Duodenal mucosa (tissue), 2 donors: Measurements from ENCODE around the gene ODC1.

ENCODE experiments used
- H3K27ac ChIP-seq: one replicate; pipeline ENCODE4 v1.7.0; 2013; ENCODE audit warnings: low read depth, low read length
- H3K27me3 ChIP-seq, 2 donors: one replicate each; pipeline ENCODE4 v1.7.0; 2013; ENCODE audit warnings: low read length in 2 of 2, control low read depth in 1 of 2; ENCODE audit not compliant: insufficient read depth in 2 of 2, control insufficient read depth in 1 of 2
- H3K36me3 ChIP-seq, 2 donors: one replicate each; pipeline ENCODE4 v1.7.0; 2013; ENCODE audit warnings: low read length in 2 of 2, control low read depth in 1 of 2; ENCODE audit not compliant: insufficient read depth in 2 of 2, control insufficient read depth in 1 of 2
- H3K4me1 ChIP-seq, 2 donors: one replicate each; pipeline ENCODE4 v1.7.0; 2013; ENCODE audit warnings: low read length in 2 of 2, control low read depth in 1 of 2; ENCODE audit not compliant: insufficient read depth in 2 of 2, control insufficient read depth in 1 of 2
- H3K4me3 ChIP-seq, 2 donors: one replicate each; pipeline ENCODE4 v1.7.0; 2013; ENCODE audit warnings: low read length in 2 of 2, low read depth in 1 of 2
- H3K9ac ChIP-seq, 2 donors: one replicate each; pipeline ENCODE4 v1.7.0; 2013; ENCODE audit warnings: low read length in 2 of 2, low read depth in 1 of 2
- H3K9me3 ChIP-seq, 2 donors: one replicate each; pipeline ENCODE4 v1.7.0; 2013; ENCODE audit warnings: low read length in 2 of 2, control low read depth in 1 of 2; ENCODE audit not compliant: control insufficient read depth in 1 of 2

Gene ODC1

GRCh38 chr2:10396464-10396863, 51.7 kb downstream of the ODC1 start:
- H3K36me3 ChIP-seq = peaks cover 4 to 11% of the 10 kb centered on the region in 2 donors
- no peaks in the 10 kb centered on the region for H3K9me3 ChIP-seq
- H3K27me3 ChIP-seq = no peaks in the 10 kb centered on the region
- no peak overlapping the region for H3K27ac ChIP-seq
- H3K4me3 ChIP-seq = no peak overlapping the region
- peaks cover 36 to 45% of the 10 kb centered on the region in 2 donors for H3K4me1 ChIP-seq
- H3K9ac ChIP-seq = no peak overlapping the region

DNA sequence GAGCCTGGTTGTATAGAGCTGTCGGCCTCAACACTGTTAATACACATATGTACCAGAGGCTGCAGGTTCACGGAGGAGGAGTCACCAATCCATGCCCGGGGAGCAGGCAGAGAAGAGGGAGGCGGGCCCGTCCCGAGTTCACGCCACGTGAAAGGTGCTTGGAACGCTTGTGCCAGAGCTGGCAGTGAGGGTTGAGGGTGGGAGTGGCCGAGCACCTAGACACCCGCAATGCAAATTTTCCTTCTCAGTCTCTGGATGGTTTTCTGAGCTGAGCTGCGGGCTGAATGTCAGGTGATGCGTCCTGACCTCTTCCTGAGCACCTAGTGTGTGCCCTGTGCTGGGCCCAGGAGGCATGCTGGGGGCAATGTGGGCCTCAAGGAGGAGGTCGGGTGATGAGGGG, 52.2 kb downstream of the ODC1 start:
- Histone ChIP-seq H3K4me1 (peaks cover 32 to 39% of the 10 kb centered on the region in 2 donors), H3K9me3 (no peaks in the 10 kb centered on the region), H3K36me3 (peaks cover 4 to 11% of the 10 kb centered on the region in 2 donors), H3K27ac (no peak overlapping the region), H3K27me3 (no peaks in the 10 kb centered on the region), H3K9ac (no peak overlapping the region), H3K4me3 (no peak overlapping the region)

DNA sequence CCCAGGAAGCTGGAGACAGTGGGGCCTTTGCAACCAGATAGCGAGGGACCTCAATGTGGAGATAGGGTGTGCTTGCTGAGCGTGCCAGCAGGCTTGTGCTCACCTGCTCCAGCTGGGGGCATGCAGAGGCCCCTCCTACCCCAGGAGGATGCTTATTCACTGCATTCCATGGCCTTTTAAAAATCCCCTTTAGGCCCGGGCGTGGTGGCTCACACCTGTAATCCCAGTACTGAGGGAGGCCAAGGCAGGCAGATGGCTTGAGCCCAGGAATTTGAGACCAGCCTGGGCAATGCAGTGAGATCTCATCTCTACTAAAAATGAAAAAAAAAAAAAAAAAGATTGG, 54.5 kb downstream of the ODC1 start:
- peaks cover 33 to 34% of the 10 kb centered on the region in 2 donors for H3K4me1 ChIP-seq
- H3K4me3 ChIP-seq = peak overlapping the region in 1 of 2 donors; percentile 6
- H3K27ac ChIP-seq = peak overlapping the region; percentile 78

DNA sequence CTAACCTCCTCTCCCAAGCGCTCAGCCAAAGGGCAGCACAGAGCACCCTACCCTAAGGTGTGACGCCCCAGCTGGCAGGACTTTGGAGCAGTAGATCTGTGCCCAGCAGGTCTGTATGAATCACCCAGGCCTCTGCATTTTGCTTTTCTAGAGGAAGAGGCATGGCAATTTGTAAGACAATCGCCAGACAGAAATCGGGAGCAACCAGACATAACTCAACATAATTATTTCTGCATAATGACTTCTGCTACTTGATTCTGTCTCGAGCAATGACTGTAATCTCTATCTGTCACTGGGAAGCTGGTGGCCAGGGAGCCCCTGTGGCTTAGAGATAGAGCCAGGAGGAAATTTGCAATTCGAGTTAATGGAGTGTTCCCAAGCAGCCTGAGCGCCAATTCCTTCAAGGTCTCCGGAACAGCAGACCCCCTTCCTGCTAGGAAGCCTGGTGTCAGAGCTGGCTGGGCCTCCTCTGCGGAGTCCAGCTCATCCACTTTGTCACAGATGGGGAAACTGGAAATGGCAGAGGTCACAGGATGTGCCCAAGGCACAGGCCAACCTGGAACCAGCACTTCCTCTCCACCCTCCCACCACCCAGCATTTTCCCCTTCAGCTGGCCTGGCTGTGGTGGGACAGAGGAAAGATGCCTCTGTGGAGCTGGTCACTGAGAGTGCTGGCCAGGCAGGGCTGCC, 55.0 kb downstream of the ODC1 start:
- no peaks in the 10 kb centered on the region for H3K36me3 ChIP-seq
- peak overlapping the region; percentile 78 for H3K27ac ChIP-seq
- no peaks in the 10 kb centered on the region for H3K9me3 ChIP-seq
- peaks cover 30% of the 10 kb centered on the region in 2 donors for H3K4me1 ChIP-seq
- peak overlapping the region; percentile 16 to 42 for H3K9ac ChIP-seq
- H3K4me3 ChIP-seq = peak overlapping the region in 1 of 2 donors; percentile 6
- no peaks in the 10 kb centered on the region for H3K27me3 ChIP-seq

More for the DNA sequence above, 54.5 kb downstream of the ODC1 start:
- H3K9me3 ChIP-seq = no peaks in the 10 kb centered on the region
- peak overlapping the region in 1 of 2 donors; percentile 42 for H3K9ac ChIP-seq
- no peaks in the 10 kb centered on the region for H3K36me3 ChIP-seq
- H3K27me3 ChIP-seq = no peaks in the 10 kb centered on the region

DNA sequence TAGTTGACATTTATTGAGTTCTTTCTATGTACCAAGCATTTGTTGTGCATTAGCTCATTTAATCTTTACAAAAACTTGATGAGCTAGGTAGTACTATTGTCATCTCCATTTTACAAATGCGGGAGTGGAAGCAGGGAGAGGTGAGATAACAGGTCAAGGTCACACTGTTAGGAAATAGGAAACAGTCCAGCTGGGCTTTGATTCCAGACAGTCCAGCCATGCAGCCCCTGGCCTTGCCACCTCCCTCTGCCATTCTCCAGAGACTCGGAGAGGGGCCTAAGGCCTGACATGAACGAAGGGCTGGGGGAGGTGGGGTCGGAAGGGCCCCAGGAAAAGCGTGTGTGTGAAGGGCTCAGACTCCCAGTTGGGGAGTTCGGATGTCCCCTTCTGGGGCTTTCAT, 55.6 kb downstream of the ODC1 start:
- Histone ChIP-seq H3K9ac (no peak overlapping the region), H3K27ac (no peak overlapping the region), H3K27me3 (no peaks in the 10 kb centered on the region), H3K36me3 (no peaks in the 10 kb centered on the region), H3K9me3 (no peaks in the 10 kb centered on the region), H3K4me1 (peaks cover 26 to 30% of the 10 kb centered on the region in 2 donors), H3K4me3 (no peak overlapping the region)

DNA sequence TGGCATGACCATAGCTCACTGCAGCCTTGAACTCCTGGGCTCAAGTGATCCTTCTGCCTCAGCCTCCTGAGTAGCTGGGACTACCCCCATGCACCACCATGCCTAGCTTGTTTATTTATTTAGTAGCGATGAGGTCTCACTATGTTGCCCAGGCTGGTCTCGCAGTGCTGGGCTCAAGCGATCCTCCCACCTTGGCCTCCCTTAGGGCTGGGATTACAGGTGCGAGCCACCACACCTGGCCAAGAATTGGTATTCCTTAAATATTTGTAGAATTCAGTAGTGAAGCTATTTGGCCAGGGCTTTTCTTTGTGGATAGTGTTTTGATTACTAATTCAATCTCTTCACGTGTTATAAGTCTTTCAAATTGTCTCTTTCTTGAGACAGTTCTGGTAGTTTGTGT, 56.0 kb downstream of the ODC1 start:
- Histone ChIP-seq H3K9ac (no peak overlapping the region), H3K27ac (no peak overlapping the region), H3K4me1 (peaks cover 28 to 30% of the 10 kb centered on the region in 2 donors), H3K9me3 (no peaks in the 10 kb centered on the region), H3K4me3 (no peak overlapping the region), H3K36me3 (no peaks in the 10 kb centered on the region), H3K27me3 (no peaks in the 10 kb centered on the region)

DNA sequence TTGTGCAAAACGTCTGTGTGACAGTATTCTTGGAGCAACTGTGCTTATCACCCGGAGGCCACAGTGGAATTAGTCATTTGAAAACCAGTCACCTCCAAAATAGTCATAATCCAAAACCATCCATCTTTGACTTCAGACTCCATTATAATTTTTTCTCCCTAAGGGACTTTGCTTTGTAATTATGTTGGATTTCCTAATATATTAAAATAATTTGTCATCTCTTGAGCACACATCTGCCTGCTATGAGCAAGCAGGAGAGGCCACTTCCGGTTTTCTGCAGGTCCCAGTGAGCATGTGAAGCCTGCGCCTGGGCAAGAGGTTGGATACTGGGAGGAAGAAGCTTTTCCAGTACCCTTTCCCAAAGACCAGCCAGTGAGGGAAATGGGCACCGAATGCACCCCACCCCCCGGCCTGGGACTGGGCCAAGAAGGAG, 57.7 kb downstream of the ODC1 start:
- no peaks in the 10 kb centered on the region for H3K36me3 ChIP-seq
- no peak overlapping the region for H3K4me3 ChIP-seq
- H3K27me3 ChIP-seq = no peaks in the 10 kb centered on the region
- peaks cover 45 to 46% of the 10 kb centered on the region in 2 donors for H3K4me1 ChIP-seq
- H3K9ac ChIP-seq = no peak overlapping the region
- H3K27ac ChIP-seq = no peak overlapping the region
- H3K9me3 ChIP-seq = no peaks in the 10 kb centered on the region
